Thyroid gland (tissue), 4 donors: ENCODE data around the gene SYCP1.

Source experiments
- POLR2A ChIP-seq, 2 donors: fragments of 450-650 bp; IDR thresholded peaks; one replicate each; pipeline ENCODE4 v1.6.1; 2017; ENCODE audit warnings: antibody characterized with exemption in 2 of 2, mild to moderate bottlenecking in 2 of 2, moderate library complexity in 1 of 2
- TF ChIP-seq, protein P1 (sequence below), 6 experiments: fragments of 200-600 bp in 3 of 6; fragments of 450-650 bp in 3 of 6; sonication (generic) in 3 of 6; IDR thresholded peaks; one replicate each; pipeline ENCODE4 v1.5.1; 2016 to 2019; ENCODE audit warnings: antibody characterized with exemption in 6 of 6, mild to moderate bottlenecking in 2 of 6, inconsistent platforms in 1 of 6, moderate library complexity in 1 of 6

- TF ChIP-seq, protein P1, sequence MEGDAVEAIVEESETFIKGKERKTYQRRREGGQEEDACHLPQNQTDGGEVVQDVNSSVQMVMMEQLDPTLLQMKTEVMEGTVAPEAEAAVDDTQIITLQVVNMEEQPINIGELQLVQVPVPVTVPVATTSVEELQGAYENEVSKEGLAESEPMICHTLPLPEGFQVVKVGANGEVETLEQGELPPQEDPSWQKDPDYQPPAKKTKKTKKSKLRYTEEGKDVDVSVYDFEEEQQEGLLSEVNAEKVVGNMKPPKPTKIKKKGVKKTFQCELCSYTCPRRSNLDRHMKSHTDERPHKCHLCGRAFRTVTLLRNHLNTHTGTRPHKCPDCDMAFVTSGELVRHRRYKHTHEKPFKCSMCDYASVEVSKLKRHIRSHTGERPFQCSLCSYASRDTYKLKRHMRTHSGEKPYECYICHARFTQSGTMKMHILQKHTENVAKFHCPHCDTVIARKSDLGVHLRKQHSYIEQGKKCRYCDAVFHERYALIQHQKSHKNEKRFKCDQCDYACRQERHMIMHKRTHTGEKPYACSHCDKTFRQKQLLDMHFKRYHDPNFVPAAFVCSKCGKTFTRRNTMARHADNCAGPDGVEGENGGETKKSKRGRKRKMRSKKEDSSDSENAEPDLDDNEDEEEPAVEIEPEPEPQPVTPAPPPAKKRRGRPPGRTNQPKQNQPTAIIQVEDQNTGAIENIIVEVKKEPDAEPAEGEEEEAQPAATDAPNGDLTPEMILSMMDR (IDR thresholded peaks at IDR 0.05) = no peak
- TF ChIP-seq POLR2A (IDR thresholded peaks at IDR 0.05) = no peak
These were observed 181.0 kb downstream of the SYCP1 start for GRCh38 chr1:115035652-115036051.
